Measurements from ENCODE around the gene DLG2.

DLG2 gene

DNA sequence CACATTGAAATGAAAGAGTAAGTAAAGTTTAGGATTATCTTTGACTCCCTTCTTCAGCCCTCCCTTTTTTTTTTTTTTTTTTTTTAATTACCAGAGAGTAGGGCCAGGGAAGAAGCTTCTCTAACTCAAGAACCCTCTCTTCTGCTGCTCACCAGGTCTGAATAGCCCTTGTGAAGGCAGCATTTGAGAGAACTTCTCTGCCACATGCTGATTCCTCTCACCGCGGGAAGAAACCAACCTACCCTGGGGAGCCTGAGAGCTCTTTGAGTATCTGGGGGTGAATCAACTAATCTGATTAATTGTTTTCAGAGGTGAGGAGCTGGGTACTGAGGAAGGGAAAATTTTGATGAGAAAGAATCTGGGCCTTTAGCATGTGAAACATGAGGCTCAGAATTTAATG is 1906.5 kb downstream of the DLG2 start:
- DNase-seq (ENCODE audit: low read depth) = no peak

DNA sequence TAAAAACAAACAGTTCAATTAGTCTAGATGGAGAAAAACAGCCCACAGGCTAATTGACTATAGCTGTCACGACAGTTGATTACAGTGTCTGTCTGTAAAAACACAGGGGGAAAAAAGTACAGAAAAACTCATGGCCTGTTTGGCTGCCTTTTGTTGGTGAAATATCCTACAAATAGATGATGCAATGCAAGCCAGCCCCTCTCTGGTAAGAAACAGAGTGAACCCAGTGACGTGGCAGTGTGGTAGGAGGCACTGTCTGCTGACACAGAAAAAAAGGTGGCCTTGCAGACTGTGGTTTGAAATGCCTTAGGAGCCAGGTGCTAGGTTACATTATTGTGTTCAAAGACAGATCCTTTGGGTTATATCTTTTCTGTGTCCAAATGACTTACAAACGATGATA is 1909.6 kb downstream of the DLG2 start:
- no peak for DNase-seq (ENCODE audit: low read depth)

DNA sequence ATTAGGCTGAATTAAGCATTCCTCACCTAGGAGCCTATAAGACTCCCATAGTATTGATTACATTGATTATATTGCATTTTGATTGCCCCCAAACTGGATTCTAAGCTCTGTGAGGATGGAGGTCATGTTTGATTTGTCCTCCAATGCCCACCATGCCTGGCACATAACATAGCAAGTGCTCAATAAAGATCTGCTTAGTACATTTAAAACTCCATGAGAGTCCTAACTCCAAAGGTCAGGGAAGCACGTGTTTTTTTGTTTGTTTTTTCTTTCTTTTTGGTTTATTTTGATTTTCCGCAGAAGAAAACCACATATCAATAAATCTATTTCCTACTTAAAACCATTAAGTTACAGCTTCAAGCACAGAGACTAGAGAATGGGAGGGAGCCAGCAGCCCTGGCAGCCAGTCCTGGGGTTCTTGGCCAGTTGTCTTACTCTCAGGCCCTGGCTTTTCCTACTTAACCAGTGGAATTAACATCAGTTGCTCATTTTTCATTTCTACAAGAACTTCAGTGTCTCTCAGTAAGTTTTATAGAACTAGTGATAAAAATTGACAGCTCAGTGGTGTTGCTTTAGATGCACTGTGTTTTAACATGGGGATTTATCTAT is 1911.1 kb downstream of the DLG2 start:
- DNase-seq (ENCODE audit: low read depth) = no peak

DNA sequence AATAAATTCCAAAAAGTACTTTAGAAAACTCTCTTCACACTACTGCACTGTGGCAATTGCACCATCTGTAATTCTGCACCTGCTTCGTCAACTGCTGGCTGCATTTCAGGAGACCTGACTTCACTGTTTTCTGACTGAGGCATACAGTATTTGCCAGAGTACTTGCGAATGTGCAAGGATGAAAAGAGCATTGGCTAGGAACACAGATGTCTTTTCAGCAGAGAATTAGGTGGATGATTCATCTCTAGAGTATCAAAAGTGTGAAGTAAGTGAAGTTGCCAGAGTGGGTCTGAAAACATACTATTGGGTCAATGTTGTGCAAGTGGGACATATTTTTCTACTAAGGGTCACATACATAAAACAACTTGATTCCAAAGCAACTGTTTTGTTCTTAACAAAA is 1913.4 kb downstream of the DLG2 start:
- no peak for DNase-seq (ENCODE audit: low read depth)

DNA sequence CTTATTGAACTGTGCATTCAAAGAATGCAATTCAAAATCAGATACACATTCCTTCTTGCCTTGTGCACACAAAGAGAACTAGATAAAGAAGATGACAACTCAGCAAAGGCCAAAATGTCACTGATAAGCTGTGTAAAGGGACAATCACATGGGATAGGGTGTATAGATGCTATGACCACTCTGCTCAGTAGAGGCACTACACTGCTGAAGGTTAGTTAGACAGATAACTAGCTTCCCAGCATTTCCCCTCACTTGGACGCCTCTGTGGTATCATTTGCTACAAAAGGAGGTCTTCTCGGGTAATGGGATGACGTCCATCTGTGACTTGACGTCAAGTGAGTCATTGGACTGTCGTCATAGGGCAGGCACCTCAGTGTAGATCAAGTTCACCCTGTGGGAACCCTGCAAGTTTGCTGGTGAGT is 1916.0 kb downstream of the DLG2 start:
- DNase-seq (ENCODE audit: low read depth) = no peak

DNA sequence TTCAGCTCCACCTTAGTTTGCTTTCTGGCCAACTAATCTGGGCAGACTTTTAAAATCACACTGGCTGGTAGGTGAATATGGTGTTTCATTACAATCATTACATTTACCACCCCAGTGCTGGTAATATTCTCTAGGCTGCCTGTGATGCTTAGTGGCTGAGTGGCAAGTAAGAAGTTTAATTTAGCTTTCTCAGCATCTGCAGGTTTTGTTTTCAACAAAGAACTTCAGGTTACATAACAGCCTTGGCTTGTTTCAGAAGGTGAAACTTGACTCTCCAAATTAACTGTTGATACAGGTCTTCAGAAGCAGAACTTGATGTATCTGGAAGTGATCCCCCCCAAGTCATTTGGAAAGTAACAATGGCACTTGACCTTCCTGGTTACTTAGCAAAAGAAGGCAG is 1917.7 kb downstream of the DLG2 start:
- no peak for DNase-seq (ENCODE audit: low read depth)

DNA sequence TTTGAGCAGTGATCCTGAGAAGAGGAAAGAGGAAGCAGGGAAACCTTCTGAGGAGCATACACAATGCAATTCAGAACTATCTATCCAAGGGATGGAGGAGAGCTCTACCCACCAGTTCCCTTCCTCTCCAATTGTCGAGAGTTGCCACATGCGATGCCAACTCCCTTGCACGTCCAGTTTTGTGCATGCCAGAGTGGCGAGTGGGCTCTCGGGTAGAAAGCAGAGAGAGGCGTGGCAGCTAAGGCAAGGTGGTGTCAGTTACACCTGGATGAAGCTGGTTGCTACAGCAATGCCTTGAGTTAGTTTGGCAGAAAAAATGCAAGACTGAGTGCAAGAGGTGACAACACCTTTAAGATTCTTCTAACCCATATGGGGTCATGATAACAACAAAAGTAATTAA is 1920.6 kb downstream of the DLG2 start:
- DNase-seq (ENCODE audit: low read depth) = no peak

DNA sequence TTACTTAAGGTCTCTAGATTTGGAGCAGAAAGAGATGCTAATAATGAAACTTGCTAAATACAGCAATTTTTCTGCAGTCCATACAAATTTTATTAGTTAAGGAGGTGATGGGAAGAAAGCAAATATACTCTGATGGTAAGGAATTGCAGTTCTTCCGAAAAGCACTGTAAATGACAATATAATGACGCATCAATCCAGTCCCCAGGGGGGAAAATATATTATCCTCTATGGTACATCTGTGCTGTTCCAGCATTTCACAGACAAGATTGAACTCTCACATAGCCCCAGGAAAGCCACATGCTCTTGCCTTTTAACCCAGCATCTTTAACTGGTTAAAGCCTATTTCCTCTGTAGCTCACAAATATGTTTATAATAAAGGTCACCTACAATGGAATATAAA is 1924.3 kb downstream of the DLG2 start:
- no peak for DNase-seq (ENCODE audit: low read depth)

DNA sequence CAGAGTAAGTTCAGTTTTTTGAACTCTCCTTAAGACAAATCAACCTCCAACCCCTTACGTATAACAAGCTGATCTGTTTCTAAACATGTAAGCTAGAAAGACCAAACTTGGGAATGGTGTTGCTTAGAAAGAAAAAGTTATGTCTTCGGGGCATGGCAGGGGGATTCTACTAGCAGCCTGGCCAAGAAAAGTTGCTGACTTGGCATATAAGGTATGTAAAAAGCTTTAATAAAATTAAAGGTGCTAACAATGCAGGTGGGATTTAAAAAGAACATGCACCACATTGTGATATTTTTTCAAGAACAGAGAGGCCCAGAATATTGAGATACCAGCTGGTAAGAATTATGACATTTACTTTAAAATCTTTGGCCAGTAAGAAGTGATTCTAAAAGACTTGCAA is 1929.6 kb downstream of the DLG2 start:
- DNase-seq (ENCODE audit: low read depth) = no peak

DNA sequence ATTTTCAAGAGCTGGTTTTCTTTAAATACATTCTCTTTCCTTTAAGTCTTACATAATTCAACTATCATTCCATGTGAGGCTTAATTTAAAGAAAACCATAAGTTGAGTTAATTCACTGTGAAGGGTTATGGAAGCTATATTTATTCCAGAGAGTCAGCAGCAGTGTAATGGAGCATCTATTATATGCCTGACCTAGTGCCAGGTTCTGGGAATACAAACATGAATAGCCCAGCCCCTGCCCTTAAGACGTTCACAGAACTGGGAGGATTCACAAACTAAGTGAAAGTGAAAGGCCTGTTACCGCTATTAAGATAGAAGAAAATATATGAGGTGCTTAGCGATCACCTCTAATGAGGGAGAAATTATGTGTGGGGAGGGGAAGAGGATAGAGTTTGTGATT is 1932.1 kb downstream of the DLG2 start:
- DNase-seq (ENCODE audit: low read depth) = no peak

DNA sequence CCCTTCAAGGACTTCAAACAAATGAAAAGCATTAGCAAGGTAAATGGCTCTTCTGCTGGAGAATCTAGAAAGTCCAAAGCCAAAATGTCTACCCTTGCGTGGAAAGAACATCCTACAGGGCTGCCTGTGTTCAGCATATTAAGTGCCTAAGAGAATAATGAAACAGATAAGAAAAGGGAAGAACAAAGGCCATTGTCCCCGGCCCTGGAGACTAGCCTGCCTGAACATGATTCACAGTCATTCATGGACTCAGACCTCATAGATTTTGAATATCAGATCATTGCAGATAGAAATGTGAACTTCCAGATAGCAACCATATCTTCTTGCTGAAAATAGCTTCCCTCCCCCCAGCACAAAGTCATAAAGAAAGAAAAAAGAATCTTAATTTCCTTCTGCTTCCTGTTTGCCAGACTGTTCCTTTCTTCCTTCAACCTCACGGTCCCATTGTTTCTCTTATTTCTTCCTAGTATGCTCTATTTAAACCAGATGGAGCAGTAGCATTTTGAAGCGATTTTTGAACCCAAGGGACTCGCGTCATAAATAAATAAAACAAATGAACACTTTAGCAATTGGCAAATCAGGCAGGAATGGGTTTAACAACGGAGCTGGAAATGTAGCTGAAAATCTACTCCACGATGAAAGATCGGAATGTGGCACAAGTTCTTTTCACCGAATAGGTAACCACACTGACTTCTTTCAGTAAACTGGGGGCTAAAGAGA is 1932.8 kb downstream of the DLG2 start:
- no peak for DNase-seq (ENCODE audit: low read depth)

DNA sequence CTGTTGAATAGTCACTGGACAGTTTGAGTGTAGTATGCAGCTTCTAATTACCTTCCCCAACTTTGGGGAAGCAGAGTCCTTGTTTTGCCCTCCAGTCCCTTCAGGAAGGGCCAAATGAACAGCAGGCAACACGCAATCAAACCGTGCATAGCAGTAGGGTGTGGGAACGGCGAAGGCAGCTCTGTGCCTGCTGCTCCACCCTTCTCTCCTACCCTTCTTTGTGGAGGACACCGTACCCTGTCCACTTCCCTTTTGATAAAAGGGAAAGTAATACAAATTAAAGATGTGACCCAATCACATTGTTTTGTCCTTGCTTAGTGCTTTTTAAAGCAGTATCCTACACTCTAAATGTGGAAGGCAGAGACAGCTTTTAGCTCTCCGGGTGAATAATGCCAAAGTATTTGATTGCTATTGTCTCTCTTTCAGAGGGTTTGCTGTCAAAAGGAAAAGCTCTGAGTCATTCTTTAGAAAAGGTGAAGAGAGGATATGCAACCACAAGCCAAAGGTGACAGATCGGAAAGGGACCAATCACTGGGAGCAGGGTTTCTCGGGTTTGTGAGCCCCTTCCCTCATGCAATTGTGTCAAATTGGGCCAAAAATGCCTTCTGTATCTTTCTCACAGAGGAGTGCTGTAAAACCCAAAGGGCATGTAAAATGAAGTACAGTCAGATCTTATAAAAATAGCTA is 1933.7 kb downstream of the DLG2 start:
- DNase-seq (ENCODE audit: low read depth) = no peak

DNA sequence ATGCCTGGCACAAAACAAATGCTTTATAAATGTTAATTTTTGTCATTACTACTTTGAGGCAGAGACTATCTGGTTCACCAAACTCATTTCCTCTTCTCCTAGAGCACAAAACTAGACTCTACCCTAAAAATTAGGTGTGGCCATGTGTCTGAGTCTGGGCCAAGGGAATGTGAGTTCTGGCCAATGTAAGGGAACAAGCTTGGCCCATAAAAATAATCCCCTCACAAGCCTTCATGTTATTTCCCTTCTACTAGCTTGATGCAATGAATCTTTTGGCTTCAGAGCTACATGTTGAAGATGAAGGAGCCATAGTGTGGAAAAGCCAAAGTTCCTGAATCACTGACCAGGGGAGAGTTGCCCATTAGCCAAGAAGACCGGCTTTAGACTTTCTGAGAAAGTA is 1934.5 kb downstream of the DLG2 start:
- DNase-seq (ENCODE audit: low read depth) = no peak

DNA sequence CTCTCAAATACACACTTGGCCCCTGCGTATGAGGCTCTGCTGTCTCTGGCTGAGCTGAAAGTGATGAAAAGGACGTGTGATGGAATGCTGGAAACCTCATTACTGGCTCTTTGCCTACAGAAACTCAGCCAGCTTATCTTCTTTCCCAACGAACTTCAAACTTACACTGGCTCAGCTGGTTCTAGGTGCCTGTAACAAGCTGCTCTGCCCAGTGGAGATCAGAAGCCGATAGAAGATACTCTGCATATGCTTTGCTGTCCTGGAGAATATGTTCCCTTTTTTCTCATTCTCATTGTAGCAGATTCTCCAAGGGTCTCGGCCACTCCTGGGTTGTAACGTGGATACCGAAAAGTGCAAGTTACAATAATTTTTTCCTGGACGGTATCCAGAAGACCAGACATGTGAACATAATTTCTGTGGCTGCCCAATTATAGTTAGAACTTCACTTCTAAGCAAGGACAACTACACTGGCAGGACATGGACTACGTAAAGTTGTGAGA is 1935.6 kb downstream of the DLG2 start:
- no peak for DNase-seq (ENCODE audit: low read depth)

DNA sequence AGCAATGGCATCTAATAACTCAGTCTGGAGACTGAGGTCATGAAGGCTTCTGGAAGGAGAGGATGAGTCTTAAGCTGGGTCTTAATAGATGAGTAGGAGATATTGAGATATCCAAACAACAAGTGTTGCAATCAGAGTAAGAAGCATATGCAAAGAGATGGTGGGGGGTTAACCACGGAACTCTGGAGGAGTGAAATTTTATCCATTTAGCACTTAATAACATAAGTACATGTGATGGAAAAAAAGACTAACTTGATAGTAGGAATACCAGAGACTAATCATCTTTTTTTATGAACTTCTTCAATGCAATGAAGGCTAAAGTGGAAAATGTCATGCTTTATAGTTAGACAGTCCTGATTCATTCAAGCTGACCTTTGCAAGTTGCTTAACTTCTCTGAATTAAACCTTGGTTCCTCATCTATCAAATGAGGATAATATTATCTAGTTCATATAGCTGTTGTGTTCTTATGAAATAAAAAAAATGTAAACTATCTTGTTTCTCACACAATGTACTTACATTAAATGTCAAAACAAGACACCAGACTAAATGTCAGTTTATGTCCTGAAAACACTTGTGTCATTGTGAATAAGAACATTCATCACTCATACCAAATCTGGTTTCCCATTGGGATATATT is 1937.9 kb downstream of the DLG2 start:
- DNase-seq (ENCODE audit: low read depth) = no peak

DNA sequence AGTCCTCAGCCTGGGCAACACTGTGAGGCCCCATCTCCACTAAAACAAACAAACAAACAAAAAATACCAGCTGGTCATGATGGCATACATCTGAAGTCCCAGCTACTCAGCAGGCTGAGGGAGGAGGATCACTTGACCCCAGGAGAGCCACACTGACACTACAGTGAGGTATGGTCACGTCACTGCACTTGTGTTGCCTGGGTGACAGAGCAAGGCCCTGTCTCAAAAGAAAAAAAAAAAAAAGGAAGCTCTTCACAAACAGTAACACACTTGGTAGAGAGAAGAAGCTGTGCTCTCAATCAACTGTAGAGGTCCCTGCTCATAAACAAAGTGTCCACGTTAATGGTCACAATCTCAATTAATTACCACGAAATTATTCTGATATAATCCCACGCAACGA is 1939.4 kb downstream of the DLG2 start:
- no peak for DNase-seq (ENCODE audit: low read depth)

DNA sequence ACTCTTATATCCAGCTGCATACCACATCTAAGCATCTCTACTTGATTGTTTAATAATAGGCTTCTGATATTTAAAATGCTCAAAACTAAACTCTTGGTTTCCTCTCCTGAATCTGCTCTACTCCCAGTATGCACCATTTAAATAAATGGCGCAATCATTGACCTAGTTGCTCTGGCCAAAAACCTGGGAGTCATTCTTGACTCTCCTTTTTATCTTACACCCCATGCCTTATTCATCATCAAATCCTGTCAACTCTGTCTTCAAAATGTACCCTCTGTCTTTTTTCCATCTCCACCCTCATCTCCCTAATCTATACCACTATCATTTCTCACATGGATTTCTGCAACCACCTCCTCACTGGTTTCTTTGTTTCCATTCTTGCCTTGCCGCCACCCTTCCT is 1941.4 kb downstream of the DLG2 start:
- DNase-seq (ENCODE audit: low read depth) = no peak

DNA sequence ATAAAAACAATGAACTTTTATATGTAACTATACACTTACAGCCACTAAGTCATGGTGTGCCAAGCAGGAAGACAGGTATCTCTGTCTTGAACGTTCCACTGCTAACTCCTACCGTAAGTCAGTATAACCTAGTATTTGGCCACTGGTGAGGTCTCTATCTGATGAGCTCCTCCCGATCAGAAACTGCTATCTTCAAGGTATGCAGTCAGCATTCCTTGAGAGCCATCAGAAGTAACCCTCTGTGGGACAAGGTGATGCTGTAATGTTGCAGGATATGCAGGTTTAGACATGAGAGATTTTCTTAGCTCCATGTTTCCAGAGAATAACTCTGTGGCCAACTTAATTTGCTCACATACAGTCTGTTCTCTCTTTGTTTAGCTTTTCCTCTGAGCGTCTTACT is 1943.1 kb downstream of the DLG2 start:
- DNase-seq (ENCODE audit: low read depth) = no peak

DNA sequence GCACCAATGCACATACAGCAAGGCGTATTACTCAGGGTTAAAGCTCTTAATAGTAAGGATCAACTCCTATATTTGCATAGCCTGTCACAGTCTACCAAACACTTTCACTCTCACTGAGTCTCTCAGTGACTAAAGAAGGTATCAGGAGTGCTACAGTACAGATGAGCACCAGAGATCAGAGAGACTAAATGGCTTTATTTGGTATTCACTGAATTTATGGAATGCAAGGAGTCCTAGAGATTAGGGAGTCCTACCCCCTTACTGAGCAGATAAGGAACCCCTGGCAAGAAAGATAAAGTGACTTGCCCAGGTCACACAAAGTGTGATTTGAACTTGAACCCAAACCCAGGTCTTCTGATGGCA is 1944.6 kb downstream of the DLG2 start:
- no peak for DNase-seq (ENCODE audit: low read depth)

DNA sequence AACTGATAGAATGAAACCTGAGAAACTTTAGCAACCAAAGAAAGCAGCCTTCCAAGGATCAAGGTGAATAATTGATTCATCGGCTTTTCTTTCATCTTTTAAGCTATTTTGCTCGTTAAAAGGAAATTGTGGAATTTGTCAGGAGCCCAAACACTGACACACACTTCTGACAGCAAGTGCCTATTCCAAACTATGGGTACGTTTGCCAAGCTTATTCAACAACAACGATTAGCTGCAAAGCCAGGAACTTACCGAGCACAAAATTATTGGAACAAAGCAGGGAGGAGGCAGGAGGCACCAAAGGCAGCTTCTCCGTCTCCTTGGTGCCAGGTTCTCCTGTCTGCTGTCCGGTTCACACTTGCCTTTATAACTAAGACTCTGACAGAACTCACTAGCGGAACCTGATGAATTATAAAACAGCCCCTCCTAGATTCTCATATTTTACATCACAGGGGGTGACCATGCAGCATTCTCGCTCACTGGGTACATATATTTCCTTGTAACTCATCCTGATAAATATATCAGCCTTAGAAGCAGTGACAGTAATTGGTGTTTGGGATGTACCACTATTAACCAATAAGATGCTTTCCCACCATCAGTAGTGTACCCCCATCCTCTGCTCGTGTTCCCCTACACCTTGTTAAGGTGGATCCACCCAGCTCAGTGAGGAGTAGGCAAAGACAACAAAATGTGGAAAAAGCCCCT is 1945.1 kb downstream of the DLG2 start:
- no peak for DNase-seq (ENCODE audit: low read depth)

DNA sequence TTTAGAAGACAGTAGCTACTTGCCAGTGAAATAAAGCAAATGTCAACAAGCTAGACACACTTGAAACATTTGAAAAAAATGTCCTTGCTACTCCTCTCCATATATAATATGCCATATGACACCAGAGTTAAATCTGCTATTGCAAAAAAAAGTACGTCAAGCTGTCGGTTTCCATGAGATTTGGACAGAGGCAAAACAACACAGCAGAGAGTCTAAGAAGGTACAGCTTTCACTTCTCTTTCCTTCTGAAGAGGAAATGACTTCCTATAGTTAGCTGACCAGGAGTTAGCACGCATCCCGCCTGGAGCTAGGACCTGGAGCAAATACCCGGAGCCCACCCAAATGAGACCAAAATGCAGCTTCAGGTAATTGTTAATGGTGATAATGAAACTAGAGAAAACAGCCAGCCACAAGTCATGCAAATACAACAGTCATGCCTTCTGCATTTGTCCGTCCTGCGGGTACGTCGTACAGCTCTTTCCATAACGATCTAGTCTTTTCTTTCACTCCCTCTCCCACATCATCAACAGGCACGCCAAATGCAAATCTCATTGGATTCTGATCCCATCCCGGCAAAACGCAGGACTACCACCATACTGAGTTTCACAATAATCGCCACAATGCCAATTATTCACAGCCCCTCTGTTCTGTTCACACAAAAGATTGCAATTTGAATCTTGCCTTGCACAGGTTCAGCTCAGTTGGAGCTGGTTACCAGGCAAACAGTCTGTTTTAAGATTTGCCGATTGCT is 1945.9 kb downstream of the DLG2 start:
- DNase-seq (ENCODE audit: low read depth) = no peak

DNA sequence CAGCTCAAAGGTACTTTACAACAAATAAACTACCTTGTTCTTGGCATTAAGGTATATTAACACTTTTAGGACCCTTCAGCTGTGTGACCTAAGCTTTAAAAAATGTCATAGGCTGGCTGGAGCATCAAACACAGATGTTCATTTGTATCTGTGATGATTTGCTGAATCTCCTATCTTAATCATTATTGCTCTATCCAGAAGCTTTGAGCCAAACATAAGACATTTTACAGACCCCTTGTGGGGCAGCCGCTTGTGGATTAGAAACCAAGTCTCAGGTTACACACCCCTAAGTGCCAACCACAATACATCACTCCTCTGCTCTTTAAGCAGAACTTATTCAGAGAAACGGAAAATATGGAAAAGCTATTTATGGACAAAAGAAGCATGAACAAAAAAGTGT is 1946.8 kb downstream of the DLG2 start:
- DNase-seq (ENCODE audit: low read depth) = no peak

Measured in stromal cell of bone marrow (primary cell).